B cell (primary cell): ENCODE results near the gene MBNL3. TPM values are rescaled to one million over a fixed set of nuclear protein-coding genes. Genes with fewer than 3 reads are reported as not detected.

Source experiments
- ATAC-seq: fragments of 200-7000 bp; cut with Tn5 transposase; one replicate; pipeline ENCODE4 v1.10.0; 2021; ENCODE audit warnings: low read depth, mild to moderate bottlenecking, moderate number of reproducible peaks, moderate library complexity
- CTCF ChIA-PET: fragments of 350-600 bp; sonication (Branson Sonifier 250); formaldehyde crosslinking; loops from one replicate; lab custom pipeline; 2021; ENCODE audit warnings: antibody characterized with exemption, inconsistent platforms; lab: Charles Lee
- POLR2A ChIA-PET: fragments of 350-600 bp; sonication (Branson Sonifier 250); formaldehyde crosslinking; loops from one replicate; lab custom pipeline; 2021; ENCODE audit warnings: antibody characterized with exemption; lab: Charles Lee
- DNase-seq: peaks from one replicate; pipeline ENCODE4 v3.0.0; 2013
- H2AFZ ChIP-seq: 2 replicates; pipeline ENCODE4 v1.6.1; 2012; ENCODE audit warnings: mild to moderate bottlenecking, low read depth, low read length; ENCODE audit not compliant: insufficient read depth, poor library complexity, severe bottlenecking
- H3K27ac ChIP-seq, 2 donors: 1 replicate in 1 of 2; 2 replicates in 1 of 2; pipeline ENCODE4 v1.5.1; 2012 to 2013; ENCODE audit warnings: low read length in 2 of 2, mild to moderate bottlenecking in 2 of 2, moderate library complexity in 1 of 2
- H3K27me3 ChIP-seq, 4 experiments: fragments of 200-600 bp in 1 of 4; sonication (generic) in 1 of 4; replicated peaks in 1 of 4; 1 replicate in 2 of 4; 2 replicates in 2 of 4; pipeline versions ENCODE4 v1.6.1 to v1.7.0; 2013 to 2016; ENCODE audit warnings: low read length in 3 of 4, mild to moderate bottlenecking in 2 of 4, mixed read lengths in 1 of 4, moderate library complexity in 1 of 4; ENCODE audit not compliant: insufficient read depth in 4 of 4, control insufficient read depth in 3 of 4; ENCODE audit errors: control extremely low read depth in 1 of 4
- H3K36me3 ChIP-seq, 2 experiments: replicated peaks in 1 of 2; 1 replicate in 1 of 2; 2 replicates in 1 of 2; pipeline versions ENCODE4 v1.6.1 to v1.7.1; 2013; ENCODE audit warnings: low read length in 1 of 2; ENCODE audit not compliant: insufficient read depth in 2 of 2, control insufficient read depth in 1 of 2; ENCODE audit errors: control extremely low read depth in 1 of 2, extremely low read depth in 1 of 2
- H3K4me1 ChIP-seq, 2 donors: fragments of 200-600 bp in 1 of 2; sonication (generic) in 1 of 2; 1 replicate in 1 of 2; 2 replicates in 1 of 2; pipeline versions ENCODE4 v1.5.1 to v1.6.1; 2013 to 2017; ENCODE audit warnings: low read length in 2 of 2; ENCODE audit not compliant: control insufficient read depth in 2 of 2, insufficient read depth in 2 of 2
- H3K4me2 ChIP-seq: replicated peaks from 2 replicates; pipeline ENCODE3; 2012; ENCODE audit warnings: mild to moderate bottlenecking, low read depth, low read length; ENCODE audit not compliant: poor library complexity, severe bottlenecking
- H3K4me3 ChIP-seq, 5 experiments: fragments of 200-600 bp in 1 of 5; sonication (generic) in 1 of 5; 1 replicate in 3 of 5; 2 replicates in 2 of 5; pipeline versions ENCODE4 v1.5.1 to v1.7.0; 2011 to 2016; ENCODE audit warnings: low read length in 4 of 5, mild to moderate bottlenecking in 4 of 5, low read depth in 2 of 5, control low read depth in 1 of 5, moderate library complexity in 1 of 5; ENCODE audit not compliant: insufficient read depth in 1 of 5; ENCODE audit errors: control extremely low read depth in 1 of 5, extremely low read depth in 1 of 5
- H3K79me2 ChIP-seq: fragments of 200-600 bp; sonication (generic); one replicate; pipeline ENCODE4 v1.6.0; 2016; ENCODE audit warnings: low read length; ENCODE audit not compliant: control insufficient read depth, insufficient read depth
- H3K9ac ChIP-seq: fragments of 200-600 bp; sonication (generic); 2 replicates; pipeline ENCODE4 v1.6.1; 2017; ENCODE audit warnings: mild to moderate bottlenecking, low read length, moderate library complexity
- H3K9me3 ChIP-seq, 3 donors: one replicate each; pipeline versions ENCODE4 v1.6.1 to v1.7.1; 2013; ENCODE audit warnings: low read length in 2 of 3; ENCODE audit not compliant: control insufficient read depth in 2 of 3, insufficient read depth in 1 of 3; ENCODE audit errors: control extremely low read depth in 1 of 3
- H4K20me1 ChIP-seq: 2 replicates; pipeline ENCODE4 v1.6.0; 2012; ENCODE audit warnings: mild to moderate bottlenecking, low read length; ENCODE audit not compliant: insufficient read depth, control insufficient read depth, poor library complexity, severe bottlenecking
- H3K27ac Mint-ChIP-seq: one replicate; pipeline ENCODE4 v1.8.0; 2021; ENCODE audit warnings: mixed read lengths
- H3K27me3 Mint-ChIP-seq: one replicate; pipeline ENCODE4 v1.8.0; 2021; ENCODE audit warnings: mixed read lengths
- H3K4me1 Mint-ChIP-seq: one replicate; pipeline ENCODE4 v1.8.0; 2021; ENCODE audit warnings: mixed read lengths
- H3K4me3 Mint-ChIP-seq: one replicate; pipeline ENCODE4 v1.8.0; 2021; ENCODE audit warnings: mixed read lengths
- H3K9me3 Mint-ChIP-seq: one replicate; pipeline ENCODE4 v1.8.0; 2022; ENCODE audit warnings: mixed read lengths; ENCODE audit not compliant: insufficient read depth
- CTCF ChIP-seq: fragments of 200-600 bp; IDR thresholded peaks from one replicate; pipeline ENCODE4 v1.8.0; 2022; ENCODE audit warnings: antibody characterized with exemption, mild to moderate bottlenecking
- EZH2 ChIP-seq: IDR thresholded peaks from 2 replicates; pipeline ENCODE4 v1.6.1; 2012; ENCODE audit warnings: borderline replicate concordance, low read depth, mild to moderate bottlenecking, moderate library complexity, low read length; ENCODE audit not compliant: insufficient read depth, poor library complexity, severe bottlenecking
- WGBS: methylation state at CpG from one replicate; pipeline ENCODE4 v1.1.5; 2013; ENCODE audit warnings: missing lambda C conversion rate; ENCODE audit not compliant: insufficient coverage; 5-methylcytosine and 5-hydroxymethylcytosine counted together
- intact Hi-C: fragments of 100-400 bp; cut with micrococcal nuclease; formaldehyde crosslinking; loops from one replicate; pipeline ENCODE4 v1.10.0; 2022
- polyA plus RNA-seq: library from polyadenylated mRNA; depleted of rRNA; stranded (reverse); fragments of >200 nt; gene quantifications from 2 replicates; pipeline ENCODE4 v1.2.3, GENCODE V29; 2012
- total RNA-seq, 2 donors: library from RNA; stranded (reverse); fragments of 120-200 nt in 1 of 2; gene quantifications; 1 replicate in 1 of 2; 2 replicates in 1 of 2; pipeline versions ENCODE4 v1.2.3 to v1.2.4, GENCODE V29; 2013 to 2022

Gene MBNL3
- total and polyA plus RNA-seq, 2 donors (not counting 1 experiment from before 2014, with no cell fraction given), result 16.6 to 63.1 TPM

GRCh38 chrX:132467026-132467425 is 21.8 kb downstream of the MBNL3 start:
- no peaks in the 10 kb centered on the region for H3K27me3 ChIP-seq
- H4K20me1 ChIP-seq, result no peaks in the 10 kb centered on the region
- intact Hi-C loops, result no loop called here
- no peaks in the 10 kb centered on the region for H3K9me3 ChIP-seq
- H3K4me1 ChIP-seq, result no peaks in the 10 kb centered on the region
- no peak overlapping the region for H3K4me3 ChIP-seq
- H3K9me3 Mint-ChIP-seq, result no peaks in the 10 kb centered on the region
- H3K4me1 Mint-ChIP-seq, result peaks cover 18% of the 10 kb centered on the region
- WGBS, result no CpG with 5 or more reads among the region's 3 CpGs
- ChIA-PET CTCF (no interaction called here), POLR2A (no interaction called here)
- H2AFZ ChIP-seq, result no peak overlapping the region
- TF ChIP-seq CTCF, result no peak
- TF ChIP-seq EZH2, result no peak
- H3K9ac ChIP-seq, result no peak overlapping the region
- H3K27ac Mint-ChIP-seq, result no peak overlapping the region
- DNase-seq (no peak), ATAC-seq (no peak)
- H3K4me3 Mint-ChIP-seq, result no peak overlapping the region
- H3K36me3 ChIP-seq, result no peaks in the 10 kb centered on the region
- H3K27me3 Mint-ChIP-seq, result no peaks in the 10 kb centered on the region
- no peak overlapping the region for H3K27ac ChIP-seq
- H3K4me2 ChIP-seq, result no peak overlapping the region
- peaks cover 67% of the 10 kb centered on the region for H3K79me2 ChIP-seq

- Histone ChIP-seq H3K27ac (no peak overlapping the region), H3K79me2 (peaks cover 47% of the 10 kb centered on the region), H3K4me3 (no peak overlapping the region), H3K36me3 (no peaks in the 10 kb centered on the region), H4K20me1 (no peaks in the 10 kb centered on the region), H3K27me3 (no peaks in the 10 kb centered on the region), H3K9ac (no peak overlapping the region), H3K4me2 (no peak overlapping the region), H2AFZ (no peak overlapping the region), H3K4me1 (no peaks in the 10 kb centered on the region), H3K9me3 (no peaks in the 10 kb centered on the region)
- Mint-ChIP-seq H3K4me3 (no peak overlapping the region), H3K27ac (no peak overlapping the region), H3K4me1 (peaks cover 15% of the 10 kb centered on the region), H3K9me3 (no peaks in the 10 kb centered on the region), H3K27me3 (no peaks in the 10 kb centered on the region)
- ATAC-seq (no peak), DNase-seq (no peak)
- ChIA-PET POLR2A (no interaction called here), CTCF (interaction anchor here (1.3 kb wide), 1 partner anchor 24 kb away, joined by 3 read pairs; no protein-coding TSS in a partner anchor)
- TF ChIP-seq CTCF (peak; percentile 49), EZH2 (no peak)
- intact Hi-C loops, result no loop called here
- WGBS, result no CpG with 5 or more reads among the region's 8 CpGs
Measured at GRCh38 chrX:132463411-132463810, 25.4 kb downstream of the MBNL3 start.
